HL-60 (cell line): ENCODE data around the gene ISYNA1.

Experiments
- DNase-seq, 2 experiments: peaks; one replicate each; pipeline ENCODE4 v3.0.0-alpha.2; 2010 to 2020; ENCODE audit warnings: low read depth in 1 of 2, low spot score in 1 of 2
- H3K27ac ChIP-seq: fragments of 250-450 bp; sonication (Bioruptor Pico); replicated peaks from 2 replicates; pipeline ENCODE4 v1.5.1; 2020; ENCODE audit warnings: mild to moderate bottlenecking, moderate library complexity
- H3K27me3 ChIP-seq: fragments of 250-450 bp; sonication (Bioruptor Pico); 2 replicates; pipeline ENCODE4 v1.5.1; 2021; ENCODE audit warnings: mild to moderate bottlenecking, moderate library complexity; ENCODE audit not compliant: insufficient read depth, poor library complexity, severe bottlenecking
- H3K4me3 ChIP-seq: replicated peaks from 2 replicates; pipeline ENCODE4 v1.5.1; 2011; ENCODE audit warnings: mild to moderate bottlenecking, control low read depth, low read length; ENCODE audit not compliant: insufficient read depth
- CTCF ChIP-seq: IDR thresholded peaks from one replicate; pipeline ENCODE4 v1.5.1; 2011; ENCODE audit warnings: low read length, control low read depth, inconsistent platforms; ENCODE audit not compliant: insufficient read depth
- GABPA ChIP-seq: IDR thresholded peaks from 2 replicates; pipeline ENCODE4 v1.6.1; 2012; ENCODE audit warnings: low read depth
- POLR2AphosphoS5 ChIP-seq: IDR thresholded peaks from 2 replicates; pipeline ENCODE4 v1.6.1; 2012; ENCODE audit warnings: low read depth
- REST ChIP-seq: IDR thresholded peaks from 2 replicates; pipeline ENCODE4 v1.6.1; 2012; ENCODE audit warnings: low read depth; ENCODE audit not compliant: insufficient replicate concordance
- SPI1 ChIP-seq: IDR thresholded peaks from 2 replicates; pipeline ENCODE4 v1.6.1; 2012; ENCODE audit warnings: low read depth, mild to moderate bottlenecking, borderline replicate concordance

The ISYNA1 gene

GRCh38 chr19:18388960-18389725 is 48.8 kb downstream of the ISYNA1 start:
- DNase-seq, result no peak
- TF ChIP-seq POLR2AphosphoS5, result no peak
- TF ChIP-seq GABPA, result no peak
- TF ChIP-seq SPI1, result no peak
- TF ChIP-seq CTCF, result no peak
- no peak for TF ChIP-seq REST
- no peak overlapping the region for H3K4me3 ChIP-seq
- no peak overlapping the region for H3K27ac ChIP-seq
- peaks cover 7% of the 10 kb centered on the region for H3K27me3 ChIP-seq

GRCh38 chr19:18388100-18388959 is 49.6 kb downstream of the ISYNA1 start:
- H3K4me3 ChIP-seq, result peak overlapping the region; percentile 17
- peak; percentile 81 to 84 for DNase-seq
- TF ChIP-seq CTCF, result peak; percentile 89
- TF ChIP-seq REST, result no peak
- peaks cover 7% of the 10 kb centered on the region for H3K27me3 ChIP-seq
- no peak overlapping the region for H3K27ac ChIP-seq

- no peak overlapping the region for H3K4me3 ChIP-seq
- no peak for DNase-seq
- no peak overlapping the region for H3K27ac ChIP-seq
- no peak for TF ChIP-seq POLR2AphosphoS5
- no peak for TF ChIP-seq SPI1
- no peak for TF ChIP-seq CTCF
- TF ChIP-seq REST, result no peak
- TF ChIP-seq GABPA, result no peak
- peaks cover 7% of the 10 kb centered on the region for H3K27me3 ChIP-seq
Observed at GRCh38 chr19:18386543-18387271, 51.2 kb downstream of the ISYNA1 start.
